Measurements from ENCODE around the gene THSD4.

THSD4 gene

GRCh38 chr15:71448688-71449114, 333.4 kb downstream of the THSD4 start:
- peak in 16 of 56 donors; percentile 5 to 69 (median 18) for DNase-seq

GRCh38 chr15:71449363-71449762, 334.1 kb downstream of the THSD4 start:
- no peak for DNase-seq

GRCh38 chr15:71449956-71450355, 334.7 kb downstream of the THSD4 start:
- DNase-seq: no peak

- DNase-seq: no peak
Measured at GRCh38 chr15:71451130-71451529, 335.9 kb downstream of the THSD4 start.

GRCh38 chr15:71452893-71453292, 337.6 kb downstream of the THSD4 start:
- DNase-seq: no peak

GRCh38 chr15:71454462-71454996, 339.3 kb downstream of the THSD4 start:
- no peak for DNase-seq

- no peak for DNase-seq
Measured at GRCh38 chr15:71455107-71455506, 339.8 kb downstream of the THSD4 start.

GRCh38 chr15:71455878-71456277, 340.6 kb downstream of the THSD4 start:
- DNase-seq: no peak

GRCh38 chr15:71456362-71456761, 341.1 kb downstream of the THSD4 start:
- no peak for DNase-seq

- DNase-seq: no peak
Measured at GRCh38 chr15:71456811-71457210, 341.5 kb downstream of the THSD4 start.

GRCh38 chr15:71458089-71458660, 342.9 kb downstream of the THSD4 start:
- no peak for DNase-seq

- DNase-seq: peak in 8 of 56 donors; percentile 5 to 49 (median 19)
Measured at GRCh38 chr15:71461748-71462147, 346.5 kb downstream of the THSD4 start.

- no peak for DNase-seq
Measured at GRCh38 chr15:71462638-71463037, 347.4 kb downstream of the THSD4 start.

GRCh38 chr15:71463156-71463665, 347.9 kb downstream of the THSD4 start:
- DNase-seq: no peak

GRCh38 chr15:71465131-71465955, 350.1 kb downstream of the THSD4 start:
- peak in 6 of 56 donors; percentile 1 to 15 (median 8) for DNase-seq

GRCh38 chr15:71468715-71469114, 353.4 kb downstream of the THSD4 start:
- no peak for DNase-seq

- DNase-seq: no peak
Measured at GRCh38 chr15:71469413-71469812, 354.1 kb downstream of the THSD4 start.

GRCh38 chr15:71471347-71471746, 356.1 kb downstream of the THSD4 start:
- no peak for DNase-seq

- no peak for DNase-seq
Measured at GRCh38 chr15:71472566-71472965, 357.3 kb downstream of the THSD4 start.

GRCh38 chr15:71473751-71474150, 358.5 kb downstream of the THSD4 start:
- DNase-seq: no peak

GRCh38 chr15:71476823-71477222, 361.6 kb downstream of the THSD4 start:
- no peak for DNase-seq

GRCh38 chr15:71480556-71480955, 365.3 kb downstream of the THSD4 start:
- DNase-seq: no peak

Data from amygdala (tissue), 56 donors.